Measurements from ENCODE around the gene MYO1H.

Gene MYO1H

GRCh38 chr12:109496306-109496705, 148.6 kb downstream of the MYO1H start:
- Histone ChIP-seq H3K9me3 (ENCODE audit: control insufficient read depth, low read length) (no peaks in the 10 kb centered on the region), H2BK120ac (ENCODE audit: low read depth, low read length) (no peak overlapping the region), H3K27ac (ENCODE audit: low read length, poor library complexity, severe bottlenecking) (no peak overlapping the region), H2BK15ac (ENCODE audit: low read depth, poor library complexity, severe bottlenecking) (no peak overlapping the region), H4K8ac (ENCODE audit: low read length) (no peak overlapping the region), H4K91ac (ENCODE audit: low read length) (no peak overlapping the region), H2AFZ (ENCODE audit: low read depth, low read length) (no peak overlapping the region), H2BK5ac (ENCODE audit: low read depth, low read length, poor library complexity, severe bottlenecking) (no peak overlapping the region), H3K4me2 (ENCODE audit: low read length, poor library complexity, severe bottlenecking) (no peak overlapping the region), H3K79me1 (replicated peaks; ENCODE audit: low read length, poor library complexity, severe bottlenecking) (peaks cover 4% of the 10 kb centered on the region), H2BK12ac (ENCODE audit: low read length in 2 of 2) (no peak overlapping the region), H3K9ac (ENCODE audit: low read length) (no peak overlapping the region), H2AK5ac (ENCODE audit: low read length, severe bottlenecking) (no peak overlapping the region), H3K4me3 (ENCODE audit: insufficient read depth in 1 of 2, low read depth in 1 of 2, low read length in 2 of 2) (no peak overlapping the region), H3K18ac (ENCODE audit: low read depth in 1 of 2, low read length in 2 of 2) (no peak overlapping the region), H3K4me1 (ENCODE audit: control insufficient read depth, insufficient read depth, low read depth, low read length) (peaks cover 7% of the 10 kb centered on the region), H3K36me3 (ENCODE audit: control insufficient read depth in 1 of 2, insufficient read depth in 2 of 2, low read depth in 1 of 2, low read length in 2 of 2) (peaks cover 33 to 91% of the 10 kb centered on the region in 2 experiments), H3K4ac (ENCODE audit: low read depth in 1 of 2, low read length in 2 of 2) (no peak overlapping the region), H3K27me3 (ENCODE audit: control insufficient read depth in 1 of 2, insufficient read depth in 1 of 2, low read length in 2 of 2) (no peaks in the 10 kb centered on the region), H3K14ac (ENCODE audit: low read length in 2 of 2) (no peak overlapping the region), H3K23ac (ENCODE audit: low read length in 2 of 2) (no peak overlapping the region)
- no peak for DNase-seq

- H4K8ac ChIP-seq (ENCODE audit: low read length): no peak overlapping the region
- no peaks in the 10 kb centered on the region for H3K9me3 ChIP-seq (ENCODE audit: control insufficient read depth, low read length)
- H3K18ac ChIP-seq (ENCODE audit: low read depth in 1 of 2, low read length in 2 of 2): no peak overlapping the region
- peaks cover 4% of the 10 kb centered on the region for H3K79me1 ChIP-seq (replicated peaks; ENCODE audit: low read length, poor library complexity, severe bottlenecking)
- H2BK5ac ChIP-seq (ENCODE audit: low read depth, low read length, poor library complexity, severe bottlenecking): no peak overlapping the region
- no peak overlapping the region for H2BK15ac ChIP-seq (ENCODE audit: low read depth, poor library complexity, severe bottlenecking)
- peaks cover 7% of the 10 kb centered on the region for H3K4me1 ChIP-seq (ENCODE audit: control insufficient read depth, insufficient read depth, low read depth, low read length)
- no peak overlapping the region for H3K14ac ChIP-seq (ENCODE audit: low read length in 2 of 2)
- no peak overlapping the region for H2AFZ ChIP-seq (ENCODE audit: low read depth, low read length)
- H3K27me3 ChIP-seq (ENCODE audit: control insufficient read depth in 1 of 2, insufficient read depth in 1 of 2, low read length in 2 of 2): no peaks in the 10 kb centered on the region
- no peak overlapping the region for H3K23ac ChIP-seq (ENCODE audit: low read length in 2 of 2)
- H3K4ac ChIP-seq (ENCODE audit: low read depth in 1 of 2, low read length in 2 of 2): no peak overlapping the region
- H3K9ac ChIP-seq (ENCODE audit: low read length): no peak overlapping the region
- WGBS: 56% methylated on average over 7 of the region's 7 CpGs
- peaks cover 35 to 91% of the 10 kb centered on the region in 2 experiments for H3K36me3 ChIP-seq (ENCODE audit: control insufficient read depth in 1 of 2, insufficient read depth in 2 of 2, low read depth in 1 of 2, low read length in 2 of 2)
- no peak overlapping the region for H3K4me2 ChIP-seq (ENCODE audit: low read length, poor library complexity, severe bottlenecking)
- no peak overlapping the region for H4K91ac ChIP-seq (ENCODE audit: low read length)
- H3K27ac ChIP-seq (ENCODE audit: low read length, poor library complexity, severe bottlenecking): peak overlapping the region; percentile 55
- no peak overlapping the region for H2BK12ac ChIP-seq (ENCODE audit: low read length in 2 of 2)
- no peak overlapping the region for H3K4me3 ChIP-seq (ENCODE audit: insufficient read depth in 1 of 2, low read depth in 1 of 2, low read length in 2 of 2)
- DNase-seq: peak; percentile 81
- H2AK5ac ChIP-seq (ENCODE audit: low read length, severe bottlenecking): no peak overlapping the region
- H2BK120ac ChIP-seq (ENCODE audit: low read depth, low read length): no peak overlapping the region
Measured at GRCh38 chr12:109497675-109498074, 150.0 kb downstream of the MYO1H start.

Data from mesenchymal stem cell (in vitro differentiated cells and primary cell).